Measurements from ENCODE around the gene C10orf71. TPM values are rescaled to one million over a fixed set of nuclear protein-coding genes. Genes with fewer than 3 reads are reported as not detected.

C10orf71 gene
- total RNA-seq, 1 experiment from 2014 or later = not detected

GRCh38 chr10:49254556-49255318, 44.2 kb upstream of the C10orf71 start:
- Mint-ChIP-seq H3K27me3 (ENCODE audit: insufficient read depth, unreplicated experiment) (no peaks in the 10 kb centered on the region), H3K27ac (ENCODE audit: low read depth, unreplicated experiment) (no peak overlapping the region), H3K9me3 (ENCODE audit: unreplicated experiment) (no peaks in the 10 kb centered on the region), H3K36me3 (ENCODE audit: insufficient read depth, unreplicated experiment) (no peaks in the 10 kb centered on the region), H3K4me3 (ENCODE audit: unreplicated experiment) (no peak overlapping the region), H3K4me1 (ENCODE audit: insufficient read depth, unreplicated experiment) (no peaks in the 10 kb centered on the region)
- DNase-seq (ENCODE audit: unreplicated experiment) = no peak
- ChIA-PET CTCF (no interaction called here), POLR2A (no interaction called here)
- TF ChIP-seq CTCF (IDR thresholded peaks at IDR 0.05; ENCODE audit: unreplicated experiment) = no peak
- intact Hi-C loops (cut with micrococcal nuclease) = no loop called here
- no TSS peak for BruUV-seq (replicated peaks)

GRCh38 chr10:49255883-49256282, 43.1 kb upstream of the C10orf71 start:
- Mint-ChIP-seq H3K27me3 (ENCODE audit: insufficient read depth, unreplicated experiment) (no peaks in the 10 kb centered on the region), H3K4me1 (ENCODE audit: insufficient read depth, unreplicated experiment) (no peaks in the 10 kb centered on the region), H3K4me3 (ENCODE audit: unreplicated experiment) (no peak overlapping the region), H3K36me3 (ENCODE audit: insufficient read depth, unreplicated experiment) (no peaks in the 10 kb centered on the region), H3K9me3 (ENCODE audit: unreplicated experiment) (no peaks in the 10 kb centered on the region), H3K27ac (ENCODE audit: low read depth, unreplicated experiment) (no peak overlapping the region)
- ChIA-PET CTCF (no interaction called here), POLR2A (interaction anchor here (0.6 kb wide), 2 partner anchors 269 to 347 kb away, joined by 3 read pairs; no protein-coding TSS in a partner anchor)
- TF ChIP-seq CTCF (IDR thresholded peaks at IDR 0.05; ENCODE audit: unreplicated experiment) = no peak
- no peak for DNase-seq (ENCODE audit: unreplicated experiment)
- no TSS peak for BruUV-seq (replicated peaks)
- intact Hi-C loops (cut with micrococcal nuclease) = no loop called here

- ChIA-PET CTCF (no interaction called here), POLR2A (no interaction called here)
- no TSS peak for BruUV-seq (replicated peaks)
- no peaks in the 10 kb centered on the region for H3K9me3 Mint-ChIP-seq (ENCODE audit: unreplicated experiment)
- intact Hi-C loops (cut with micrococcal nuclease) = no loop called here
- no peaks in the 10 kb centered on the region for H3K4me1 Mint-ChIP-seq (ENCODE audit: insufficient read depth, unreplicated experiment)
- H3K36me3 Mint-ChIP-seq (ENCODE audit: insufficient read depth, unreplicated experiment) = no peaks in the 10 kb centered on the region
- no peak overlapping the region for H3K4me3 Mint-ChIP-seq (ENCODE audit: unreplicated experiment)
- H3K27me3 Mint-ChIP-seq (ENCODE audit: insufficient read depth, unreplicated experiment) = no peaks in the 10 kb centered on the region
- TF ChIP-seq CTCF (IDR thresholded peaks at IDR 0.05; ENCODE audit: unreplicated experiment) = no peak
- H3K27ac Mint-ChIP-seq (ENCODE audit: low read depth, unreplicated experiment) = no peak overlapping the region
- no peak for DNase-seq (ENCODE audit: unreplicated experiment)
Observed at GRCh38 chr10:49257154-49257553, 41.8 kb upstream of the C10orf71 start.

GRCh38 chr10:49257626-49258349, 41.2 kb upstream of the C10orf71 start:
- intact Hi-C loops (cut with micrococcal nuclease) = no loop called here
- ChIA-PET POLR2A (no interaction called here), CTCF (interaction anchor here (0.7 kb wide), 1 partner anchor 171 kb away, joined by 3 read pairs; no protein-coding TSS in a partner anchor)
- no TSS peak for BruUV-seq (replicated peaks)
- no peaks in the 10 kb centered on the region for H3K4me1 Mint-ChIP-seq (ENCODE audit: insufficient read depth, unreplicated experiment)
- H3K4me3 Mint-ChIP-seq (ENCODE audit: unreplicated experiment) = no peak overlapping the region
- H3K36me3 Mint-ChIP-seq (ENCODE audit: insufficient read depth, unreplicated experiment) = no peaks in the 10 kb centered on the region
- no peak overlapping the region for H3K27ac Mint-ChIP-seq (ENCODE audit: low read depth, unreplicated experiment)
- no peak for TF ChIP-seq CTCF (IDR thresholded peaks at IDR 0.05; ENCODE audit: unreplicated experiment)
- no peak for DNase-seq (ENCODE audit: unreplicated experiment)
- H3K27me3 Mint-ChIP-seq (ENCODE audit: insufficient read depth, unreplicated experiment) = peaks cover 5% of the 10 kb centered on the region
- no peaks in the 10 kb centered on the region for H3K9me3 Mint-ChIP-seq (ENCODE audit: unreplicated experiment)

Measured in MCF 10A (cell line).